ENCODE results near the gene SH3BGRL2. TPM values are rescaled to one million over a fixed set of nuclear protein-coding genes. Genes with fewer than 3 reads are reported as not detected.
"Not testable (repeated sequence)": the region's sequence is repeated elsewhere in the genome, so short reads cannot be mapped to it uniquely, and the experiment has no call there.

The SH3BGRL2 gene
- polyA plus RNA-seq, 3 donors from 2014 or later = 0.22 to 3.4 TPM; not detected in 1

DNA sequence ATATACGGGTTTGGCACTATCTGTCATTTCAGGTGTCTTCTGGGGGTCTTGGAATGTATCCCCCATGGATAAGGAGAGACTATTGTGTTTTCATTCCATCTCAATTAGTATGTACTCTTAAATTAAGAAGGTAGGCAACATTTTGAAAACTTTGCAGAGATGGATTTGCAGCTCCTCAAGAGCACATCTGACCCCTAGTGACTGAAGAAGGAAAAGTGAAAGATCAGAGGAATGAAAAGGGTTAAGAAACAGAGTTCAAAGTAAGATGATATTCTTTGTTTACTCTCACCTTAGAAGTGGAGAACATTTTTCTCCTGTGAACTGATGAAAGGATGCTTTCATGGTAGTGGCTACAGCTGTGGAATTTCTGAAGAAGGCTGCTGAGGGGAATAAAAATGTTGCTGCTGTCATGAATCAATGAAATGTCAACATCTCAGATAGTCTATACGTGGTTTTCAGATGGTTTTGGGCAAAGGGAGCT lies 41.5 kb downstream of the SH3BGRL2 start:
- Mint-ChIP-seq H3K36me3 (no peaks in the 10 kb centered on the region), H3K4me1 (peaks cover 4 to 14% of the 10 kb centered on the region in 2 donors), H3K9me3 (peaks cover 0 to 5% (median 0%) of the 10 kb centered on the region in 6 donors), H3K27ac (no peak overlapping the region), H3K4me3 (no peak overlapping the region), H3K27me3 (ENCODE audit: low read depth in 3 of 3) (no peaks in the 10 kb centered on the region)
- DNase-seq = no peak

DNA sequence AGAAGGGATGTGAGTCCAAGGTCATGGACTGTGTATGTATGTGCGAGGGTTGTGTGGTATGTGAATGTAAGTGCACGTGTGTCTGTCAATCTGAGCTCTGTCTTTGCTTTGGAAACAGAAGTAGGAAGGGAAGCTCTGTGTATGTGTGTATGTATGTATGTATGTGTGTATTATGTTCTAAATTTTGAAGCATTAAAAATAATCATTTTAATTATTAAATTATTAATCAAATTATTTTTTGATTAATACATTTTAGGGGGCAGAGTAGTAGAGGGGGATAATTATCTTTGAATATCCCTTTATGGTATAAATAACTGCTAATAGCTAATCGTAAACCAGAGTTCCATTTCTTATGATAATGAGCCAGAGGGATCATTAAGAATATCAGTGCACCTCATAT lies 42.8 kb downstream of the SH3BGRL2 start:
- Mint-ChIP-seq H3K27ac (no peak overlapping the region), H3K36me3 (no peaks in the 10 kb centered on the region), H3K27me3 (ENCODE audit: low read depth in 3 of 3) (no peaks in the 10 kb centered on the region), H3K4me3 (no peak overlapping the region), H3K4me1 (peaks cover 4 to 14% of the 10 kb centered on the region in 2 donors), H3K9me3 (peaks cover 0 to 5% (median 0%) of the 10 kb centered on the region in 6 donors)
- no peak for DNase-seq

GRCh38 chr6:79676785-79677736 lies 45.9 kb downstream of the SH3BGRL2 start:
- H3K27me3 Mint-ChIP-seq (ENCODE audit: low read depth in 3 of 3) = no peaks in the 10 kb centered on the region
- no peak for DNase-seq
- H3K4me3 Mint-ChIP-seq = no peak overlapping the region
- peaks cover 0 to 5% (median 0%) of the 10 kb centered on the region in 6 donors for H3K9me3 Mint-ChIP-seq
- peaks cover 0 to 1% of the 10 kb centered on the region in 2 donors for H3K4me1 Mint-ChIP-seq
- no peaks in the 10 kb centered on the region for H3K36me3 Mint-ChIP-seq
- H3K27ac Mint-ChIP-seq = no peak overlapping the region

GRCh38 chr6:79682682-79683081 lies 51.6 kb downstream of the SH3BGRL2 start:
- H3K36me3 Mint-ChIP-seq; H3K27ac Mint-ChIP-seq; H3K4me3 Mint-ChIP-seq; H3K4me1 Mint-ChIP-seq; H3K27me3 Mint-ChIP-seq (ENCODE audit: low read depth in 3 of 3); H3K9me3 Mint-ChIP-seq; DNase-seq: not testable (repeated sequence)

- Mint-ChIP-seq H3K27me3 (ENCODE audit: low read depth in 3 of 3) (peaks cover 2 to 6% (median 2%) of the 10 kb centered on the region in 3 donors), H3K27ac (no peak overlapping the region), H3K36me3 (no peaks in the 10 kb centered on the region)
Measured at GRCh38 chr6:79684876-79685275, 53.7 kb downstream of the SH3BGRL2 start.

DNA sequence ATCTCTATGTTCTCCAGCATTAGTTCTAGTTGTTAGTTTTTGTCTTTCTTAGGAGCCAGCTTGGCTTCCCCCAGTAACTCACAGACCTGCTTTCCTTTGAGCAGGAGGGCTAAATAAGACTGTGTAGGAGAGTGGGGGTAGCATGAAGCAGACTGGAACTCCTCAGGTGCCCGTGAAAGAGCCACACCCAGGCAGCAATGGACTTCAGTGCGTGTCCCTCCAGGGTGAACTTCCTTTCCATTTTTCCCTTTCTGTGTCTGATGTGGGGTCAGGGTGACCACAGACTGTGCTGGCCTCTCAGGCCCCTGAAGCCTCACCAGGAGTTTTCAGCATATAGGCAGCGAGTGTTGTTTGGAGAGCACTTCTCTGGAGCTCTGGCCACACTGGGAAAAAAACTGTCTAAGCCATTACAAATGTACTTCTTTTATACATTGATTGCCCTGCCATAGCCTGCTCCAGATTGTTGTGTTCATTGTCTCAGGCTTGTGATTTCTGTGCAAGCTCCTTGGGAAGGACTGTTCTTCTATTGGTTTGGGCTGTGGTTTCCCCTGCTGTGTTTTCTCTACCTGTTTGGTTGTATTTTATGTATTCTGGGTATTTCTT lies 55.7 kb downstream of the SH3BGRL2 start:
- Mint-ChIP-seq H3K36me3 (no peaks in the 10 kb centered on the region), H3K9me3 (peaks cover 0 to 6% (median 1%) of the 10 kb centered on the region in 6 donors), H3K4me1 (no peaks in the 10 kb centered on the region), H3K27me3 (ENCODE audit: low read depth in 3 of 3) (peaks cover 2 to 6% (median 2%) of the 10 kb centered on the region in 3 donors), H3K27ac (no peak overlapping the region), H3K4me3 (no peak overlapping the region)
- DNase-seq = no peak

More at GRCh38 chr6:79684876-79685275, 53.7 kb downstream of the SH3BGRL2 start:
- Mint-ChIP-seq H3K4me3 (no peak overlapping the region), H3K4me1 (no peaks in the 10 kb centered on the region), H3K9me3 (peaks cover 0 to 6% (median 2%) of the 10 kb centered on the region in 6 donors)
- DNase-seq = no peak

GRCh38 chr6:79687759-79688158 lies 56.6 kb downstream of the SH3BGRL2 start:
- Mint-ChIP-seq H3K36me3 (no peaks in the 10 kb centered on the region), H3K9me3 (peaks cover 0 to 6% (median 1%) of the 10 kb centered on the region in 6 donors), H3K4me3 (no peak overlapping the region), H3K27ac (no peak overlapping the region), H3K27me3 (ENCODE audit: low read depth in 3 of 3) (peaks cover 1 to 6% (median 2%) of the 10 kb centered on the region in 3 donors), H3K4me1 (no peaks in the 10 kb centered on the region)
- DNase-seq = no peak

DNA sequence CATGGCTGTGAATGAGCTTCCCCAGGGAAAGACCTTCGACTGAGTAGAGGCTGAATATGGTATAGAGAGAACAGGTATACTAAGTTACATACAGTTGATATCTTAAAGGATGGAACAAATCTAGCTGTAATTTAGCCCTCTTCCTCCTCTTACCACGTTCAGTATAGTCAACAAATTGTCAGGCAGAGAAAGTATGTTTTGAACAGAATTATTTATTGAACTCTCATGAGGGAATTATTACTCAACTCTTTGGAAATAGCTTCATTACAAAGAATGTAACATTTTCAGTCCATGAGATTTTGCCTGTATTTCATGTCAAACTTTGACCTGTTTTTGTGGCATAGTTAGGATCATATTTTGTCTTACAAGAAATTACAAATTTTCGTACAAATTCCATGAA lies 63.0 kb downstream of the SH3BGRL2 start:
- Mint-ChIP-seq H3K27ac (no peak overlapping the region), H3K9me3 (peaks cover 0 to 13% (median 0%) of the 10 kb centered on the region in 6 donors), H3K4me1 (no peaks in the 10 kb centered on the region), H3K36me3 (no peaks in the 10 kb centered on the region), H3K4me3 (no peak overlapping the region), H3K27me3 (ENCODE audit: low read depth in 3 of 3) (peaks cover 0 to 5% (median 2%) of the 10 kb centered on the region in 3 donors)
- DNase-seq = no peak

GRCh38 chr6:79694623-79695343 lies 63.7 kb downstream of the SH3BGRL2 start:
- DNase-seq = no peak
- H3K27ac Mint-ChIP-seq = no peak overlapping the region
- H3K4me1 Mint-ChIP-seq = no peaks in the 10 kb centered on the region
- peaks cover 0 to 13% (median 0%) of the 10 kb centered on the region in 6 donors for H3K9me3 Mint-ChIP-seq
- H3K36me3 Mint-ChIP-seq = no peaks in the 10 kb centered on the region
- H3K27me3 Mint-ChIP-seq (ENCODE audit: low read depth in 3 of 3) = peaks cover 0 to 5% (median 2%) of the 10 kb centered on the region in 3 donors
- H3K4me3 Mint-ChIP-seq = no peak overlapping the region

DNA sequence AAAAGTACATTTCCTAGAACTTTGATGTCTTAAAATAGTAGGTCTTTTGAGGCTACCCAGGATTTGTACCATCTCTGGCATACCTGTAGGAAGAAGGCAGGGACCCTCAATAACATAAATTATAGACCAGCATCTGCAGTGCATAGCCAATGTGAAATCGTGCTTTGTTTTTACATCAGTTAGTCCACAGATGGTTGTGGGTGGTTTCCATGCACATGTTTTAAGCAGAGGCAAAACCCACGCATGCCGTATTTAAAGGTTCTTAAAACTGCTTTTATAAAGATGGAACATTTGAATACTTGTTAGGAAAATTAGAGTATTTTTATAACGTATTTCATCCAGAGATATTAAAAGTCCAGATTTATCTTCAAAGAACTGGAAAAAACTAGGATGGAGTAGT lies 66.3 kb downstream of the SH3BGRL2 start:
- H3K4me3 Mint-ChIP-seq = no peak overlapping the region
- peaks cover under 1 to 2% of the 10 kb centered on the region in 2 donors for H3K4me1 Mint-ChIP-seq
- no peaks in the 10 kb centered on the region for H3K36me3 Mint-ChIP-seq
- no peak overlapping the region for H3K27ac Mint-ChIP-seq
- H3K9me3 Mint-ChIP-seq = peaks cover 0 to 14% (median 0%) of the 10 kb centered on the region in 6 donors
- H3K27me3 Mint-ChIP-seq (ENCODE audit: low read depth in 3 of 3) = peaks cover 0 to 4% (median 2%) of the 10 kb centered on the region in 3 donors
- no peak for DNase-seq

DNA sequence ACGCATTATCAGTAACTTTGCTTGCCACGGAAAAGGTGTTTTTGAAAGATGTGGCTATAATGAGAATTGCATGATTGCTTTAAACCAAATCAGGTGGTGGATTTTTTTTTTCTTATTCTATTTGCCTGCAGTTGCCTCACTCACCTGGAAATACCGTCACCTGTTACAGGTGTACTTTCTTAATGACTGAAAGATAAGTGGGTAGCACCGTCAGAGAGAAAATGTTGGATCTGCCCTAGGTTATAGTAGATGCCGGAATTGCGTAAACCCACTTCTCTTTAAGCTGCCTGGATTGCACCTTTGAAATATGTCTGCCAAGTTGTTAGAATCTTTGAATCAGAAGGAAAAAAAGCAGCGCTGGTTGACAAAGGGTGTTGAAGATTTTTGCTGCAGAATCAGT lies 68.5 kb downstream of the SH3BGRL2 start:
- Mint-ChIP-seq H3K36me3 (no peaks in the 10 kb centered on the region), H3K27me3 (ENCODE audit: low read depth in 3 of 3) (peaks cover 0 to 5% (median 2%) of the 10 kb centered on the region in 3 donors), H3K27ac (no peak overlapping the region), H3K9me3 (peaks cover 0 to 9% (median 0%) of the 10 kb centered on the region in 6 donors), H3K4me1 (peaks cover 7 to 10% of the 10 kb centered on the region in 2 donors), H3K4me3 (no peak overlapping the region)
- no peak for DNase-seq

GRCh38 chr6:79702691-79703090 lies 71.6 kb downstream of the SH3BGRL2 start:
- Mint-ChIP-seq H3K4me3 (peak overlapping the region in 1 of 5 donors; percentile 30), H3K9me3 (peaks cover 0 to 2% (median 0%) of the 10 kb centered on the region in 6 donors), H3K27ac (peak overlapping the region in 1 of 6 donors; percentile 53), H3K36me3 (no peaks in the 10 kb centered on the region), H3K27me3 (ENCODE audit: low read depth in 3 of 3) (peaks cover 0 to 3% (median 0%) of the 10 kb centered on the region in 3 donors), H3K4me1 (peaks cover 7 to 10% of the 10 kb centered on the region in 2 donors)
- peak in 2 of 3 donors; percentile 3 to 6 for DNase-seq

DNA sequence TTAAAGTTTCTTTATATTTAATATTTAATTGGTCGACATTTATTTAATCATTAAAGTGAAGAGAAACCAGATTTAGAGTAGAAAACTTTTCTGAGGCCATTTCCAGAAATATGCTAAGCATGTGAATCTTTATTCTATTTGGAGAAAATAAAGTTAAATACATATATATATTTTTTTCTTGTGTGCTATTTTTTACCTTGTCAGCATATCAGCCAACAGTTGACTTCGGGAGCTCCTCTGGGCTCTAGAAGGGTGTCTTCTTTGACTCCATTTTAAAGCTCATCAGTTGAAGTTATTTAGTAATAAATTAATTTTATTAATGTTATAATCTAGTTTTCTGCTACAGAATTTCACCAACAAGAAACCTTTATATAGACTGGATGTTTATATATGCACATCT lies 73.1 kb downstream of the SH3BGRL2 start:
- Mint-ChIP-seq H3K4me3 (no peak overlapping the region), H3K27ac (no peak overlapping the region), H3K27me3 (ENCODE audit: low read depth in 3 of 3) (peaks cover 0 to 9% (median 0%) of the 10 kb centered on the region in 3 donors), H3K9me3 (peaks cover 0 to 2% (median 0%) of the 10 kb centered on the region in 6 donors), H3K4me1 (peaks cover 7 to 10% of the 10 kb centered on the region in 2 donors), H3K36me3 (no peaks in the 10 kb centered on the region)
- DNase-seq = no peak
